ENCODE results near the gene LCA5.

Gene LCA5

DNA sequence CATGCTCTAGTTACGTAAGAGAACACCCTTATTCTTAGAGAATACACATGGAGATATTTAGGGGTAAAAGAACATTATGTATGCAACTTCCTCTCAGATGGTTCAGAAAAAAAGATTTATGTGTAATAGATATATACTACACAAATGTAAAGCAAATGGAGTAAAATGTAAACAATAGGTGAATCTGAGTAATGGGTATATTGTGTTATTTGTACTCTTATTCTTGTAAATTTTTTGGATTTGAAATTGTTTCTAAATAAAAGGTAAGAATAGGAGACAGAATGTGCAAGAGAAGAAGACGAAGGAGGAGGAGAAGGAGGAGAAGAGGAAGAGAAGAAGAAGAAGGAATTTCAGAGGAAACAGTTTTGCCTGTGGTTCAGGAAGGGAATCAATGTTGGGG is 22.5 kb upstream of the LCA5 start:
- no peaks in the 10 kb centered on the region for H4K20me1 ChIP-seq (ENCODE audit: insufficient read depth, low read length)
- H3K4me2 ChIP-seq (ENCODE audit: insufficient read depth, low read length): no peak overlapping the region
- no peak overlapping the region for H3K4me3 ChIP-seq (ENCODE audit: low read depth in 1 of 2, low read length in 2 of 2)
- H3K27ac ChIP-seq (ENCODE audit: low read length): no peak overlapping the region
- no peaks in the 10 kb centered on the region for H3K36me3 ChIP-seq (ENCODE audit: insufficient read depth, low read length)
- H3K9me3 ChIP-seq (ENCODE audit: insufficient read depth, low read length, severe bottlenecking): no peaks in the 10 kb centered on the region
- no peak overlapping the region for H2AFZ ChIP-seq (ENCODE audit: low read depth, low read length)
- H3K4me1 ChIP-seq (ENCODE audit: insufficient read depth, low read length): no peaks in the 10 kb centered on the region
- ATAC-seq (ENCODE audit: insufficient read depth, low read depth) (no peak), DNase-seq (no peak)
- no peaks in the 10 kb centered on the region for H3K79me2 ChIP-seq (ENCODE audit: insufficient read depth, low read length)
- H3K9ac ChIP-seq (ENCODE audit: low read depth, low read length): no peak overlapping the region
- H3K27me3 ChIP-seq (ENCODE audit: insufficient read depth, low read length, poor library complexity): peaks cover 3% of the 10 kb centered on the region
- no peak for TF ChIP-seq EZH2 (IDR thresholded peaks at IDR 0.05; ENCODE audit: borderline replicate concordance, low read depth, low read length, severe bottlenecking)
- TF ChIP-seq, protein P1, sequence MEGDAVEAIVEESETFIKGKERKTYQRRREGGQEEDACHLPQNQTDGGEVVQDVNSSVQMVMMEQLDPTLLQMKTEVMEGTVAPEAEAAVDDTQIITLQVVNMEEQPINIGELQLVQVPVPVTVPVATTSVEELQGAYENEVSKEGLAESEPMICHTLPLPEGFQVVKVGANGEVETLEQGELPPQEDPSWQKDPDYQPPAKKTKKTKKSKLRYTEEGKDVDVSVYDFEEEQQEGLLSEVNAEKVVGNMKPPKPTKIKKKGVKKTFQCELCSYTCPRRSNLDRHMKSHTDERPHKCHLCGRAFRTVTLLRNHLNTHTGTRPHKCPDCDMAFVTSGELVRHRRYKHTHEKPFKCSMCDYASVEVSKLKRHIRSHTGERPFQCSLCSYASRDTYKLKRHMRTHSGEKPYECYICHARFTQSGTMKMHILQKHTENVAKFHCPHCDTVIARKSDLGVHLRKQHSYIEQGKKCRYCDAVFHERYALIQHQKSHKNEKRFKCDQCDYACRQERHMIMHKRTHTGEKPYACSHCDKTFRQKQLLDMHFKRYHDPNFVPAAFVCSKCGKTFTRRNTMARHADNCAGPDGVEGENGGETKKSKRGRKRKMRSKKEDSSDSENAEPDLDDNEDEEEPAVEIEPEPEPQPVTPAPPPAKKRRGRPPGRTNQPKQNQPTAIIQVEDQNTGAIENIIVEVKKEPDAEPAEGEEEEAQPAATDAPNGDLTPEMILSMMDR (IDR thresholded peaks at IDR 0.05; ENCODE audit: borderline replicate concordance, extremely low read depth, low read length, poor library complexity, severe bottlenecking): no peak

- H3K4me1 ChIP-seq (ENCODE audit: insufficient read depth, low read length): no peaks in the 10 kb centered on the region
- H3K27ac ChIP-seq (ENCODE audit: low read length): no peak overlapping the region
- ATAC-seq (ENCODE audit: insufficient read depth, low read depth) (no peak), DNase-seq (no peak)
- TF ChIP-seq, protein P1 (IDR thresholded peaks at IDR 0.05; ENCODE audit: borderline replicate concordance, extremely low read depth, low read length, poor library complexity, severe bottlenecking): no peak
- no peak for TF ChIP-seq EZH2 (IDR thresholded peaks at IDR 0.05; ENCODE audit: borderline replicate concordance, low read depth, low read length, severe bottlenecking)
- no peaks in the 10 kb centered on the region for H3K36me3 ChIP-seq (ENCODE audit: insufficient read depth, low read length)
- no peak overlapping the region for H2AFZ ChIP-seq (ENCODE audit: low read depth, low read length)
- H3K27me3 ChIP-seq (ENCODE audit: insufficient read depth, low read length, poor library complexity): peaks cover 3% of the 10 kb centered on the region
- no peak overlapping the region for H3K9ac ChIP-seq (ENCODE audit: low read depth, low read length)
- H4K20me1 ChIP-seq (ENCODE audit: insufficient read depth, low read length): no peaks in the 10 kb centered on the region
- no peak overlapping the region for H3K4me2 ChIP-seq (ENCODE audit: insufficient read depth, low read length)
- H3K9me3 ChIP-seq (ENCODE audit: insufficient read depth, low read length, severe bottlenecking): no peaks in the 10 kb centered on the region
- H3K79me2 ChIP-seq (ENCODE audit: insufficient read depth, low read length): no peaks in the 10 kb centered on the region
- no peak overlapping the region for H3K4me3 ChIP-seq (ENCODE audit: low read depth in 1 of 2, low read length in 2 of 2)
Observed at GRCh38 chr6:79557673-79558467, 20.6 kb upstream of the LCA5 start.

DNA sequence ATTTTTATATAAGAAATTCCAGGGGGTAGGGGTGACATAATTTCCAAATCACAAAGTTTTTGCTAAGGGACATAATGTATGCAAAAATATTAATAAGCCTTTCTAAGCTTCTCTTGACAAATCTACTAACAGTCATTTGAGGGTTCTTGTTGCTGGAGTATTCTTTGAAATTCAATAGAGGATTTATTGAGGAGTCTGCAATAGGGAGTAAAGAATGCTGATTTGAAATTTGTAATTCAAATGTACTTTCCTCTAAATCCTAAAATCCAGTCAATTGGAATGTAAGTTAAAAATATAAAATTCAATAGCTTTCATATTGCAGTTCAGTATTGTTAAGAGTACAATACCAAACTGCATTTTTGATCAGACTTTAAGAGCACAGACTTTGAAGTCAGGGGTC is 17.1 kb upstream of the LCA5 start:
- H2AFZ ChIP-seq (ENCODE audit: low read depth, low read length): no peak overlapping the region
- H3K27ac ChIP-seq (ENCODE audit: low read length): no peak overlapping the region
- no peaks in the 10 kb centered on the region for H3K79me2 ChIP-seq (ENCODE audit: insufficient read depth, low read length)
- H3K9me3 ChIP-seq (ENCODE audit: insufficient read depth, low read length, severe bottlenecking): no peaks in the 10 kb centered on the region
- no peak overlapping the region for H3K9ac ChIP-seq (ENCODE audit: low read depth, low read length)
- no peak overlapping the region for H3K4me3 ChIP-seq (ENCODE audit: low read depth in 1 of 2, low read length in 2 of 2)
- no peak for DNase-seq
- no peaks in the 10 kb centered on the region for H4K20me1 ChIP-seq (ENCODE audit: insufficient read depth, low read length)
- H3K4me2 ChIP-seq (ENCODE audit: insufficient read depth, low read length): no peak overlapping the region
- no peaks in the 10 kb centered on the region for H3K4me1 ChIP-seq (ENCODE audit: insufficient read depth, low read length)
- no peak for ATAC-seq (ENCODE audit: insufficient read depth, low read depth)
- H3K36me3 ChIP-seq (ENCODE audit: insufficient read depth, low read length): no peaks in the 10 kb centered on the region
- peaks cover 7% of the 10 kb centered on the region for H3K27me3 ChIP-seq (ENCODE audit: insufficient read depth, low read length, poor library complexity)
- TF ChIP-seq, protein P1 (IDR thresholded peaks at IDR 0.05; ENCODE audit: borderline replicate concordance, extremely low read depth, low read length, poor library complexity, severe bottlenecking): no peak
- no peak for TF ChIP-seq EZH2 (IDR thresholded peaks at IDR 0.05; ENCODE audit: borderline replicate concordance, low read depth, low read length, severe bottlenecking)
